BJ (cell line): ENCODE measurements around the gene ARHGAP30. TPM values are rescaled to one million over a fixed set of nuclear protein-coding genes. Genes with fewer than 3 reads are reported as not detected.

ENCODE experiments used
- CTCF ChIA-PET: fragments of 350-600 bp; formaldehyde crosslinking; extraction: SDS; loops from one replicate; lab custom pipeline; 2021; ENCODE audit warnings: antibody characterized with exemption, inconsistent platforms; lab: Yijun Ruan, JAX
- POLR2A ChIA-PET: fragments of 300-600 bp; sonication (Branson Sonifier 250); formaldehyde crosslinking; extraction: SDS; loops from one replicate; lab custom pipeline; 2021; ENCODE audit warnings: antibody characterized with exemption; lab: Charles Lee
- DNase-seq: peaks from one replicate; pipeline ENCODE4 v3.0.0-alpha.2; 2011; ENCODE audit warnings: low read depth
- H3K27me3 ChIP-seq: 2 replicates; pipeline ENCODE4 v1.6.0; 2011; ENCODE audit warnings: low read length; ENCODE audit not compliant: control insufficient read depth, insufficient read depth
- H3K36me3 ChIP-seq: 2 replicates; pipeline ENCODE4 v1.5.1; 2011; ENCODE audit warnings: low read length; ENCODE audit not compliant: control insufficient read depth, insufficient read depth
- H3K4me3 ChIP-seq: 2 replicates; pipeline ENCODE4 v1.5.1; 2011; ENCODE audit warnings: low read depth, mild to moderate bottlenecking, control low read depth, low read length
- CTCF ChIP-seq: IDR thresholded peaks from 2 replicates; pipeline ENCODE4 v1.5.1; 2011; ENCODE audit warnings: low read depth, mild to moderate bottlenecking, control low read depth, inconsistent platforms, low read length, moderate library complexity; ENCODE audit not compliant: insufficient read depth
- polyA plus RNA-seq: library from polyadenylated mRNA; depleted of rRNA; stranded (reverse); fragments of >200 nt; gene quantifications from 2 replicates; pipeline ENCODE4 v1.2.3, GENCODE V29; 2011

Gene ARHGAP30
- polyA plus RNA-seq, 1 experiment: not detected

- DNase-seq: no peak
- POLR2A ChIA-PET: no interaction called here
- H3K36me3 ChIP-seq: no peaks in the 10 kb centered on the region
- CTCF ChIA-PET: interaction anchor here (12.3 kb wide), 1 partner anchor 19 kb away, joined by 132 read pairs; the partner anchor contains the start of gene KLHDC9
- no peak for TF ChIP-seq CTCF
- no peak overlapping the region for H3K4me3 ChIP-seq
- no peaks in the 10 kb centered on the region for H3K27me3 ChIP-seq
Measured at GRCh38 chr1:161077426-161077825, 7.7 kb upstream of the ARHGAP30 start.

GRCh38 chr1:161076410-161076809 lies 6.7 kb upstream of the ARHGAP30 start:
- no peak for DNase-seq
- Histone ChIP-seq H3K36me3 (no peaks in the 10 kb centered on the region), H3K27me3 (no peaks in the 10 kb centered on the region), H3K4me3 (no peak overlapping the region)
- ChIA-PET CTCF (interaction anchor here (12.3 kb wide), 1 partner anchor 20 kb away, joined by 132 read pairs; the partner anchor contains the start of gene KLHDC9), POLR2A (no interaction called here)
- TF ChIP-seq CTCF: no peak

- H3K4me3 ChIP-seq: no peak overlapping the region
- POLR2A ChIA-PET: no interaction called here
- no peak for TF ChIP-seq CTCF
- CTCF ChIA-PET: interaction anchor here (12.3 kb wide), 1 partner anchor 22 kb away, joined by 132 read pairs; the partner anchor contains the start of gene KLHDC9
- H3K36me3 ChIP-seq: no peaks in the 10 kb centered on the region
- no peak for DNase-seq
- no peaks in the 10 kb centered on the region for H3K27me3 ChIP-seq
Measured at GRCh38 chr1:161074676-161075368, 5.1 kb upstream of the ARHGAP30 start.

- ChIA-PET CTCF (interaction anchor here (1.0 to 12.3 kb wide), 3 partner anchors 23 to 86 kb away, joined by 3 to 132 read pairs (median 5); partner anchors contain the start of gene KLHDC9), POLR2A (no interaction called here)
- no peak for DNase-seq
- no peaks in the 10 kb centered on the region for H3K27me3 ChIP-seq
- no peaks in the 10 kb centered on the region for H3K36me3 ChIP-seq
- no peak overlapping the region for H3K4me3 ChIP-seq
- no peak for TF ChIP-seq CTCF
Measured at GRCh38 chr1:161073474-161074121, 3.9 kb upstream of the ARHGAP30 start.

GRCh38 chr1:161072751-161073449 lies 3.2 kb upstream of the ARHGAP30 start:
- POLR2A ChIA-PET: no interaction called here
- CTCF ChIA-PET: interaction anchor here (1.1 to 12.3 kb wide), 4 partner anchors 24 to 85 kb away, joined by 5 to 132 read pairs (median 7); partner anchors contain the start of genes KLHDC9 and USF1

More at GRCh38 chr1:161072751-161073449, 3.2 kb upstream of the ARHGAP30 start:
- no peak for TF ChIP-seq CTCF
- H3K36me3 ChIP-seq: no peaks in the 10 kb centered on the region
- no peak for DNase-seq
- no peak overlapping the region for H3K4me3 ChIP-seq
- H3K27me3 ChIP-seq: no peaks in the 10 kb centered on the region
